ENCODE data around the gene PXDN.

GRCh38 chr2:1748741-1749488, 4.6 kb upstream of the PXDN start:
- no peak for TF ChIP-seq CTCF (IDR thresholded peaks at IDR 0.05)
- TF ChIP-seq POLR2AphosphoS5 (IDR thresholded peaks at IDR 0.05): no peak

Measured in stomach (tissue), 4 donors.